ENCODE data around the gene KLF15.

- TF ChIP-seq POLR2A (IDR thresholded peaks at IDR 0.05; ENCODE audit: low read length) (no peak), GATA1 (IDR thresholded peaks at IDR 0.05; ENCODE audit: low read depth, low read length) (no peak)
Observed at GRCh38 chr3:126306888-126307482, 50.2 kb downstream of the KLF15 start.
